ENCODE data around the gene CMTR2. TPM values are rescaled to one million over a fixed set of nuclear protein-coding genes. Genes with fewer than 3 reads are reported as not detected.

The CMTR2 gene
- total RNA-seq, 5 donors from 2014 or later (not counting 1 experiment from before 2014, with no cell fraction given): 10.6 to 25.5 (median 20.4) TPM

DNA sequence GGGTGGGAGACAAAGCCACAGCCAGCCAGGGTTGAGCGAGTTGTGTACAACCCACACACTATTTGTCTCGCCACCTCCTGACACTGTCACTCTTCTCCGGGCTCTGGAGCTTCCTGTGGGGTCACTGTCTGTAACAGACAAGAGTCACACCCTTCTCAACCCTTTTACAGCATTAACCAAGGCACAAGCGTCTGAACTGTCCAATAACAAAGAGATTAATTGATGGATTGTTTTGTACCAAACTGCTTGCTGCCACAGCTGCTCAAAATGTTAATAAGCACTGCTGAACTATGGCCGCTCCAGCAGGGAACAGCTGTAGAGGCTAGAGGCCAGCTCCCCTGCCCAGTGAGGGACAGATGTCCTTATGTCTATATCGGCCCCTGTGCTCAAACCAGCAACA lies 33.5 kb downstream of the CMTR2 start:
- POLR2A ChIA-PET: no interaction called here
- Histone ChIP-seq H3K4me1 (ENCODE audit: control insufficient read depth in 1 of 2, extremely low read depth in 1 of 2, insufficient read depth in 2 of 2, low read length in 2 of 2) (peaks cover 0 to 40% of the 10 kb centered on the region in 2 experiments), H3K27ac (ENCODE audit: low read length) (no peak overlapping the region), H3K4me3 (ENCODE audit: control insufficient read depth in 1 of 2, extremely low read depth in 1 of 2, low read length in 1 of 2) (no peak overlapping the region), H3K9me3 (no peaks in the 10 kb centered on the region), H3K36me3 (ENCODE audit: control insufficient read depth in 2 of 2, extremely low read depth in 1 of 2, insufficient read depth in 1 of 2, low read length in 1 of 2) (no peaks in the 10 kb centered on the region), H3K27me3 (replicated peaks in 1 of 2; ENCODE audit: control insufficient read depth in 2 of 2, extremely low read depth in 1 of 2, insufficient read depth in 2 of 2, low read length in 1 of 2) (no peaks in the 10 kb centered on the region)
- Mint-ChIP-seq H3K36me3 (no peaks in the 10 kb centered on the region), H3K4me3 (no peak overlapping the region), H3K27me3 (peaks cover 15 to 25% of the 10 kb centered on the region in 2 donors), H3K9me3 (no peaks in the 10 kb centered on the region), H3K27ac (no peak overlapping the region), H3K4me1 (peaks cover 3 to 6% (median 4%) of the 10 kb centered on the region in 3 donors)
- CTCF ChIA-PET: no interaction called here
- ATAC-seq (replicated peaks in 1 of 4) (no peak), DNase-seq (peak in 1 of 35 experiments; percentile 4)
- 22% methylated on average over 4 of the region's 6 CpGs for WGBS (ENCODE audit: insufficient coverage)

DNA sequence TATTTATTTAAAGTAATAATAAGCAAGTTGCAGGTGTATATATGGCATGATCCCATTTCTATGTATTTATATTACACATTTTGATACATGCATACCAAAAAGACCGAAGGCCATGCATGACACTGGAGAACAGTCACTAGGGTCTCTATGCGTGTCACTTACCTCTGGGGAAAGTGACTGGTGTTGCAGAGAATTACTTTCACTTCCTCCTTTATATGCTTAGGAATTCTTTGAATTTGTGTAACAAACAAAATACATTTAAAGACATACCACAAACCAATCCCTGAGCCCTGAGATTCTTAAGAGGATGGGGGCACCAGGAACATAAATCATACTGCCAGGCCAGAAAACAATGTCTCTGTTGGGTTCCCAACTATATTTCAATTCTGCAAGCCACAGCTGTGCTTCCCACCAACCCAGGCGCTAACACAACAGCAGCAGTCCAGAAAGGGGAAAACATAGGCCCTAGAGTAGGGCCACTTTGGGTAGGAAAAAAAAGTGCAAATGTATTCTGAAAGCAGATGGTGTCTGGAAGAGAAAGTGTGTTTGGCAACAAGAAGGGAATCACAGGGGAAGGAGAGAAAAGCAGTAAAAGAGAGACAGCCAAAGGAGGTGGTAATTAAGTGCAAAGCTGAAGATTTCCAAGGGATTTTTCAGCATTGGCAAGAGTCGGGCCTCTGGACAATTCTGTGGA lies 34.2 kb downstream of the CMTR2 start:
- 100% methylated on average over 1 of the region's 4 CpGs for WGBS (ENCODE audit: insufficient coverage)
- ChIA-PET CTCF (no interaction called here), POLR2A (no interaction called here)
- no peaks in the 10 kb centered on the region for H3K27me3 ChIP-seq (replicated peaks in 1 of 2; ENCODE audit: control insufficient read depth in 2 of 2, extremely low read depth in 1 of 2, insufficient read depth in 2 of 2, low read length in 1 of 2)
- H3K4me3 ChIP-seq (ENCODE audit: control insufficient read depth in 1 of 2, extremely low read depth in 1 of 2, low read length in 1 of 2): no peak overlapping the region
- Mint-ChIP-seq H3K9me3 (no peaks in the 10 kb centered on the region), H3K4me1 (peaks cover 3 to 6% (median 4%) of the 10 kb centered on the region in 3 donors), H3K4me3 (no peak overlapping the region), H3K27ac (peak overlapping the region in 1 of 2 donors; percentile 3), H3K36me3 (no peaks in the 10 kb centered on the region), H3K27me3 (peaks cover 10 to 24% of the 10 kb centered on the region in 2 donors)
- H3K27ac ChIP-seq (ENCODE audit: low read length): no peak overlapping the region
- H3K36me3 ChIP-seq (ENCODE audit: control insufficient read depth in 2 of 2, extremely low read depth in 1 of 2, insufficient read depth in 1 of 2, low read length in 1 of 2): no peaks in the 10 kb centered on the region
- H3K4me1 ChIP-seq (ENCODE audit: control insufficient read depth in 1 of 2, extremely low read depth in 1 of 2, insufficient read depth in 2 of 2, low read length in 2 of 2): peaks cover 0 to 40% of the 10 kb centered on the region in 2 experiments
- no peak for ATAC-seq (replicated peaks in 1 of 4)
- DNase-seq: no peak
- H3K9me3 ChIP-seq: no peaks in the 10 kb centered on the region

- Mint-ChIP-seq H3K9me3 (no peaks in the 10 kb centered on the region), H3K27me3 (peaks cover 0 to 12% of the 10 kb centered on the region in 2 donors), H3K4me3 (no peak overlapping the region), H3K4me1 (peaks cover 0 to 4% (median under 1%) of the 10 kb centered on the region in 3 donors), H3K36me3 (no peaks in the 10 kb centered on the region), H3K27ac (no peak overlapping the region)
- Histone ChIP-seq H3K4me3 (ENCODE audit: control insufficient read depth in 1 of 2, extremely low read depth in 1 of 2, low read length in 1 of 2) (no peak overlapping the region), H3K4me1 (ENCODE audit: control insufficient read depth in 1 of 2, extremely low read depth in 1 of 2, insufficient read depth in 2 of 2, low read length in 2 of 2) (peaks cover 0 to 9% of the 10 kb centered on the region in 2 experiments), H3K36me3 (ENCODE audit: control insufficient read depth in 2 of 2, extremely low read depth in 1 of 2, insufficient read depth in 1 of 2, low read length in 1 of 2) (no peaks in the 10 kb centered on the region), H3K27me3 (replicated peaks in 1 of 2; ENCODE audit: control insufficient read depth in 2 of 2, extremely low read depth in 1 of 2, insufficient read depth in 2 of 2, low read length in 1 of 2) (no peaks in the 10 kb centered on the region), H3K27ac (ENCODE audit: low read length) (no peak overlapping the region), H3K9me3 (no peaks in the 10 kb centered on the region)
- WGBS (ENCODE audit: insufficient coverage): 96% methylated on average over 4 of the region's 5 CpGs
- POLR2A ChIA-PET: no interaction called here
- CTCF ChIA-PET: no interaction called here
- no peak for ATAC-seq (replicated peaks in 1 of 4)
- no peak for DNase-seq
These were observed 38.6 kb downstream of the CMTR2 start for GRCh38 chr16:71250461-71251235.

- POLR2A ChIA-PET: no interaction called here
- Mint-ChIP-seq H3K36me3 (no peaks in the 10 kb centered on the region), H3K4me1 (no peaks in the 10 kb centered on the region), H3K27me3 (peaks cover 0 to 8% of the 10 kb centered on the region in 2 donors), H3K4me3 (no peak overlapping the region), H3K27ac (no peak overlapping the region), H3K9me3 (no peaks in the 10 kb centered on the region)
- Histone ChIP-seq H3K27me3 (replicated peaks in 1 of 2; ENCODE audit: control insufficient read depth in 2 of 2, extremely low read depth in 1 of 2, insufficient read depth in 2 of 2, low read length in 1 of 2) (no peaks in the 10 kb centered on the region), H3K27ac (ENCODE audit: low read length) (no peak overlapping the region), H3K36me3 (ENCODE audit: control insufficient read depth in 2 of 2, extremely low read depth in 1 of 2, insufficient read depth in 1 of 2, low read length in 1 of 2) (no peaks in the 10 kb centered on the region), H3K4me1 (ENCODE audit: control insufficient read depth in 1 of 2, extremely low read depth in 1 of 2, insufficient read depth in 2 of 2, low read length in 2 of 2) (no peaks in the 10 kb centered on the region), H3K4me3 (ENCODE audit: control insufficient read depth in 1 of 2, extremely low read depth in 1 of 2, low read length in 1 of 2) (no peak overlapping the region), H3K9me3 (no peaks in the 10 kb centered on the region)
- ATAC-seq (replicated peaks in 1 of 4) (no peak), DNase-seq (no peak)
- WGBS (ENCODE audit: insufficient coverage): 0% methylated on average over 1 of the region's 1 CpG
- CTCF ChIA-PET: no interaction called here
These were observed 39.8 kb downstream of the CMTR2 start for GRCh38 chr16:71249399-71249798.

DNA sequence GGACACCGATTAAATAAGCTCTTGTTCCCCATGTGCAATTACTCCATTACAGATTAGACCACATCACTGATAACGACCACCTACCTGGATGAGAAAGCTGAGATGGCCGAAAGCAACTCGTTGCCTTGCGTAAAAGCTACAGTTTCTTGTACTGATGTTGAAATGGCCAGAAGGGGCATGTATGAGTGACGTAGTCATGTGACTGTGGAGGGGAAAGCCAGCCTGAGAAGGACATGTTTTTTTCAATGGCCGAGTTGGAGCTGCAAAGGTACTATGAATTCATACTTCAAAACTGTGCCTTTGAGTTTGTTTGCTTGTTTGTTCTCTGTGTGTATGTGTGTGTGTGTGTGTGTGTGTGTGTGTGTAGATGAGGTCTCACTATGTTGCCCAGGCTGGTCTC lies 41.7 kb downstream of the CMTR2 start:
- Mint-ChIP-seq H3K4me1 (no peaks in the 10 kb centered on the region), H3K4me3 (no peak overlapping the region), H3K27ac (no peak overlapping the region), H3K9me3 (no peaks in the 10 kb centered on the region), H3K27me3 (peaks cover 0 to 10% of the 10 kb centered on the region in 2 donors), H3K36me3 (no peaks in the 10 kb centered on the region)
- H3K4me3 ChIP-seq (ENCODE audit: control insufficient read depth in 1 of 2, extremely low read depth in 1 of 2, low read length in 1 of 2): no peak overlapping the region
- ATAC-seq (replicated peaks in 1 of 4): no peak
- no peaks in the 10 kb centered on the region for H3K4me1 ChIP-seq (ENCODE audit: control insufficient read depth in 1 of 2, extremely low read depth in 1 of 2, insufficient read depth in 2 of 2, low read length in 2 of 2)
- H3K27ac ChIP-seq (ENCODE audit: low read length): no peak overlapping the region
- H3K36me3 ChIP-seq (ENCODE audit: control insufficient read depth in 2 of 2, extremely low read depth in 1 of 2, insufficient read depth in 1 of 2, low read length in 1 of 2): no peaks in the 10 kb centered on the region
- POLR2A ChIA-PET: no interaction called here
- no peak for DNase-seq
- no peaks in the 10 kb centered on the region for H3K27me3 ChIP-seq (replicated peaks in 1 of 2; ENCODE audit: control insufficient read depth in 2 of 2, extremely low read depth in 1 of 2, insufficient read depth in 2 of 2, low read length in 1 of 2)
- CTCF ChIA-PET: no interaction called here
- no peaks in the 10 kb centered on the region for H3K9me3 ChIP-seq
- 100% methylated on average over 1 of the region's 7 CpGs for WGBS (ENCODE audit: insufficient coverage)

DNA sequence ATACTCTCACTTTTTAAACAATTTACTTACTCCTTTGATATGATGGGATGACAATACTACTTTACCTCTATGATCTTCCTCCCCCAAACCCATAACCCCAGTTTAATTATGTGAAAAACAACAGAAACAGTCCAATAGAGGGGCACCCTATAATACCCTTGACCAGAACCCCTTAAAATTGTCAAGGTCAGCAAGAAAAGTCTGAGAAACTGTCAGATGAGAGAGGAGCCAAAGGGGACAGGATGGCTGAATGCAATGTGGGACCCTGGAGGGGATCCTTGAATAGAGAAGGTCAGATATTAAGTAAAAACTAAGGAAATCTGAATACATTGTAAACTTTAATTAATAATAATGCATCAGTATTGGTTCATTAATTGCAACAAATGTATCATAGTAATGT lies 42.9 kb downstream of the CMTR2 start:
- ChIA-PET CTCF (no interaction called here), POLR2A (no interaction called here)
- Mint-ChIP-seq H3K9me3 (no peaks in the 10 kb centered on the region), H3K27ac (no peak overlapping the region), H3K36me3 (no peaks in the 10 kb centered on the region), H3K4me1 (no peaks in the 10 kb centered on the region), H3K4me3 (no peak overlapping the region), H3K27me3 (peaks cover 0 to 10% of the 10 kb centered on the region in 2 donors)
- Histone ChIP-seq H3K4me3 (ENCODE audit: control insufficient read depth in 1 of 2, extremely low read depth in 1 of 2, low read length in 1 of 2) (no peak overlapping the region), H3K4me1 (ENCODE audit: control insufficient read depth in 1 of 2, extremely low read depth in 1 of 2, insufficient read depth in 2 of 2, low read length in 2 of 2) (no peaks in the 10 kb centered on the region), H3K27ac (ENCODE audit: low read length) (no peak overlapping the region), H3K9me3 (no peaks in the 10 kb centered on the region), H3K36me3 (ENCODE audit: control insufficient read depth in 2 of 2, extremely low read depth in 1 of 2, insufficient read depth in 1 of 2, low read length in 1 of 2) (no peaks in the 10 kb centered on the region), H3K27me3 (replicated peaks in 1 of 2; ENCODE audit: control insufficient read depth in 2 of 2, extremely low read depth in 1 of 2, insufficient read depth in 2 of 2, low read length in 1 of 2) (no peaks in the 10 kb centered on the region)
- no peak for ATAC-seq (replicated peaks in 1 of 4)
- no peak for DNase-seq
